Activated CD8-positive, alpha-beta T cell treated with anti-CD3 and anti-CD28 coated beads for 36 hours (primary cell): ENCODE data around the gene S100PBP. TPM values are rescaled to one million over a fixed set of nuclear protein-coding genes. Genes with fewer than 3 reads are reported as not detected.
A peak's percentile ranks its signal among the peaks of the same experiment; 100 is the strongest.

Experiments
- ATAC-seq: fragments of 200-7000 bp; cut with Tn5 transposase; one replicate; pipeline ENCODE4 v1.10.0; 2021; ENCODE audit warnings: mild to moderate bottlenecking, moderate library complexity
- CTCF ChIA-PET: fragments of 350-600 bp; sonication (Branson Sonifier 250); formaldehyde crosslinking; loops from one replicate; lab custom pipeline; 2021; ENCODE audit warnings: antibody characterized with exemption; lab: Charles Lee
- POLR2A ChIA-PET: fragments of 350-600 bp; sonication (Branson Sonifier 250); formaldehyde crosslinking; loops from one replicate; lab custom pipeline; 2021; ENCODE audit warnings: antibody characterized with exemption; lab: Charles Lee
- DNase-seq: peaks from one replicate; pipeline ENCODE4 v3.0.0-alpha.2; 2020
- H3K27ac Mint-ChIP-seq: one replicate; pipeline ENCODE4 v1.8.0; 2021; ENCODE audit warnings: mild to moderate bottlenecking, mixed read lengths
- H3K27me3 Mint-ChIP-seq: one replicate; pipeline ENCODE4 v1.8.0; 2021; ENCODE audit warnings: mixed read lengths
- H3K36me3 Mint-ChIP-seq: one replicate; pipeline ENCODE4 v1.8.0; 2021; ENCODE audit warnings: low read depth, mixed read lengths
- H3K4me1 Mint-ChIP-seq: one replicate; pipeline ENCODE4 v1.8.0; 2021; ENCODE audit warnings: low read depth, mixed read lengths
- H3K4me3 Mint-ChIP-seq: one replicate; pipeline ENCODE4 v1.8.0; 2021; ENCODE audit warnings: mild to moderate bottlenecking, moderate library complexity, mixed read lengths
- H3K9me3 Mint-ChIP-seq: one replicate; pipeline ENCODE4 v1.8.0; 2021; ENCODE audit warnings: mixed read lengths
- CTCF ChIP-seq: fragments of 200-600 bp; IDR thresholded peaks from one replicate; pipeline ENCODE4 v1.8.0; 2022; ENCODE audit warnings: antibody characterized with exemption, mild to moderate bottlenecking
- intact Hi-C: fragments of 100-400 bp; cut with micrococcal nuclease; formaldehyde crosslinking; loops from one replicate; pipeline ENCODE4 v1.10.0; 2022
- total RNA-seq, 2 experiments: library from RNA; stranded (reverse); gene quantifications; one replicate each; pipeline ENCODE4 v1.2.3, GENCODE V29; 2021

Gene S100PBP
- total RNA-seq, 2 experiments from 2014 or later: 25.7 to 27.3 TPM

DNA sequence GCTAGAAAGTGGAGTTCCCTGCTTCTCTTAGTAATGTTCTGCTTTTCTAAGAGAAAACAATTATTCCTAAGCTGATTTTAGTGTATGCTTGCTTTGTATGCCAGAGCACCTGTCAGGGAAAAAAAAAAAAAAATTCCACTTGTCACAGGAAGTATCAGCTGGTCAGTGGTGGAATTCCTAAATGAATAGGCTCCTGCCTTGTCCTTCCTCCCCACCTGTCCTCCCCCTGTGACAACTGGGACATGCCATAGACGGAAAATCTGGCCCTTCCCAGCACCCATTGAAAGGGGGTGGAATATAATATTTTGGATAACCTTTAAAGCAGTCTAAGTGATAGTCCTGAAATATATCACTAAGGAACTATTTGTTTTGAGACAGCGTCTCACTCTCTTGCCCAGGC, 42.5 kb downstream of the S100PBP start:
- no peak for TF ChIP-seq CTCF
- intact Hi-C loops: no loop called here
- Mint-ChIP-seq H3K4me3 (no peak overlapping the region), H3K4me1 (no peaks in the 10 kb centered on the region), H3K36me3 (peaks cover 6% of the 10 kb centered on the region), H3K9me3 (no peaks in the 10 kb centered on the region), H3K27me3 (no peaks in the 10 kb centered on the region), H3K27ac (peak overlapping the region; percentile 9)
- ChIA-PET CTCF (interaction anchor here (1.2 to 2.2 kb wide), 2 partner anchors 16 to 33 kb away, joined by 5 to 10 read pairs; no protein-coding TSS in a partner anchor), POLR2A (no interaction called here)
- no peak for ATAC-seq
- DNase-seq: no peak

GRCh38 chr1:32860566-32860965, 43.1 kb downstream of the S100PBP start:
- ChIA-PET POLR2A (no interaction called here), CTCF (interaction anchor here (1.2 to 2.2 kb wide), 2 partner anchors 16 to 32 kb away, joined by 5 to 10 read pairs; no protein-coding TSS in a partner anchor)
- H3K4me1 Mint-ChIP-seq: no peaks in the 10 kb centered on the region
- no peak overlapping the region for H3K27ac Mint-ChIP-seq
- no peak for DNase-seq
- no peak overlapping the region for H3K4me3 Mint-ChIP-seq
- no peak for ATAC-seq
- no peaks in the 10 kb centered on the region for H3K27me3 Mint-ChIP-seq
- intact Hi-C loops: no loop called here
- no peaks in the 10 kb centered on the region for H3K9me3 Mint-ChIP-seq
- peaks cover 6% of the 10 kb centered on the region for H3K36me3 Mint-ChIP-seq
- TF ChIP-seq CTCF: no peak

DNA sequence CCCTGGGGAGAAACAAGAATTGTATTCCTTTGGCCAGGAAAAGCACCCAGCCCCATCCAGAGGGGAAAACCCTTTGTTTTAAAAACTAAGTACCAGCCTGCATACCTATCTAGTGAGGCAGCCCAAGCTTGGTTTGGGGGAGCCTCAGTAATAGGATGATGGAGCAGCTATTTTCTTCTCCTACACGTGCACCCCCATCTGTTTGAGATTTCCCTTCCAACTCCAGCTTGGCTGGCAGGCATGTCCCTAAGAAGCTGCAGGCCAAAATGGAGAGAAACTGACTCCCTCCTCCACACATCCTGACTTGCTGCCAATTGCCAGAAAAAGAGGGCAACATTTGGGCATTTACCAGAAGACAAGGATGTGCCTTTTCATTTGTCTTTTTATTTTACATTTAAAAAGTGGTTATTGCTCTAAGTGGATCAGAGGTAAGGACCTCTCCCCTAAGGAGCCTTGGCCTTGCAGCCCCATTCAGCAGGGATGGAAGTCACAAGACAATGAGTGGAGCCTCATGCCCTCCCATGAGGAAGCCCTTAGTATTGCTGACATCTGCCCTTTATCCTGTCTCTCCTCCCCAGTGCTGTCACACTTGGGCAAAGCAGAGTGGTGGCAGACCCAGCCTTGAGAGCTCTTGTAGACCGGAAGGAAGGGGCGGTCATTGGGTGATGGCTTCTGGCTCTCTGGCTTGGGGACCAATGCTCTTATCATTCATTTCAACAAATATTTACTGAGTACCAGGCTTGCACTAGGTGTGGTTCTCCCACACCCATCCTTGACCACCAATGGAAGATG, 44.6 kb downstream of the S100PBP start:
- intact Hi-C loops: no loop called here
- TF ChIP-seq CTCF: no peak
- Mint-ChIP-seq H3K4me3 (no peak overlapping the region), H3K9me3 (no peaks in the 10 kb centered on the region), H3K36me3 (peaks cover 5% of the 10 kb centered on the region), H3K27ac (no peak overlapping the region), H3K4me1 (no peaks in the 10 kb centered on the region), H3K27me3 (no peaks in the 10 kb centered on the region)
- no peak for DNase-seq
- POLR2A ChIA-PET: interaction anchor here (1.5 kb wide), 1 partner anchor 11 kb away, joined by 5 read pairs; no protein-coding TSS in a partner anchor
- ATAC-seq: no peak
- CTCF ChIA-PET: interaction anchor here (0.6 to 1.2 kb wide), 3 partner anchors 140 to 150 kb away, joined by 3 to 5 read pairs (median 3); no protein-coding TSS in a partner anchor

- no peak for ATAC-seq
- Mint-ChIP-seq H3K27ac (no peak overlapping the region), H3K4me3 (no peak overlapping the region), H3K4me1 (no peaks in the 10 kb centered on the region), H3K9me3 (no peaks in the 10 kb centered on the region), H3K27me3 (no peaks in the 10 kb centered on the region), H3K36me3 (peaks cover 5% of the 10 kb centered on the region)
- CTCF ChIA-PET: interaction anchor here (0.9 to 1.4 kb wide), 2 partner anchors 12 to 151 kb away, joined by 3 to 5 read pairs; no protein-coding TSS in a partner anchor
- intact Hi-C loops: no loop called here
- no peak for TF ChIP-seq CTCF
- no peak for DNase-seq
- POLR2A ChIA-PET: no interaction called here
Measured at GRCh38 chr1:32863218-32863880, 45.9 kb downstream of the S100PBP start.

DNA sequence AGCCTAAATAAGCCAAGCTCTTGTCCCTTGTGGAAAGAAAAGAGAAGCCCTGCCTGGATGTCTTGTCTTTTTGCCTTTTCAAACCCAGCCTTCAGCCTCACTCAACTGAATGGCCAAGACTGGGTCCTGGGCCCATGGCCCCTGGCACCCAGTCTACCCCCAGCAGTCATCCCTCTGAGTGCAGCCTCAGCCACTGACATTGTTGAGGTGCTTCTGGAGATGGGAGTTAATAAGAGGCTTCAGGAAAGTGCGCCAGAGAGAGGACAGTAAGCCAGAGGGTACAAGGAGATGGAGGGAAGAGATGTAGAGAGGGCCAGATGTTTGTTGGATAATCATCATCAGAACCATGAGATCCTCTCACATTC, 46.4 kb downstream of the S100PBP start:
- DNase-seq: no peak
- intact Hi-C loops: no loop called here
- ChIA-PET CTCF (interaction anchor here (0.9 to 1.4 kb wide), 2 partner anchors 11 to 23 kb away, joined by 3 read pairs; partner anchors contain the start of gene HPCA), POLR2A (no interaction called here)
- Mint-ChIP-seq H3K4me1 (no peaks in the 10 kb centered on the region), H3K27ac (no peak overlapping the region), H3K36me3 (peaks cover 5% of the 10 kb centered on the region), H3K4me3 (no peak overlapping the region), H3K27me3 (no peaks in the 10 kb centered on the region), H3K9me3 (no peaks in the 10 kb centered on the region)
- TF ChIP-seq CTCF: no peak
- ATAC-seq: no peak
